ENCODE results near the gene PDCD7.
A peak's percentile ranks its signal among the peaks of the same experiment; 100 is the strongest.
"Not testable (repeated sequence)": the region's sequence is repeated elsewhere in the genome, so short reads cannot be mapped to it uniquely, and the experiment has no call there.

The PDCD7 gene, protein sequence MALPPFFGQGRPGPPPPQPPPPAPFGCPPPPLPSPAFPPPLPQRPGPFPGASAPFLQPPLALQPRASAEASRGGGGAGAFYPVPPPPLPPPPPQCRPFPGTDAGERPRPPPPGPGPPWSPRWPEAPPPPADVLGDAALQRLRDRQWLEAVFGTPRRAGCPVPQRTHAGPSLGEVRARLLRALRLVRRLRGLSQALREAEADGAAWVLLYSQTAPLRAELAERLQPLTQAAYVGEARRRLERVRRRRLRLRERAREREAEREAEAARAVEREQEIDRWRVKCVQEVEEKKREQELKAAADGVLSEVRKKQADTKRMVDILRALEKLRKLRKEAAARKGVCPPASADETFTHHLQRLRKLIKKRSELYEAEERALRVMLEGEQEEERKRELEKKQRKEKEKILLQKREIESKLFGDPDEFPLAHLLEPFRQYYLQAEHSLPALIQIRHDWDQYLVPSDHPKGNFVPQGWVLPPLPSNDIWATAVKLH

DNA sequence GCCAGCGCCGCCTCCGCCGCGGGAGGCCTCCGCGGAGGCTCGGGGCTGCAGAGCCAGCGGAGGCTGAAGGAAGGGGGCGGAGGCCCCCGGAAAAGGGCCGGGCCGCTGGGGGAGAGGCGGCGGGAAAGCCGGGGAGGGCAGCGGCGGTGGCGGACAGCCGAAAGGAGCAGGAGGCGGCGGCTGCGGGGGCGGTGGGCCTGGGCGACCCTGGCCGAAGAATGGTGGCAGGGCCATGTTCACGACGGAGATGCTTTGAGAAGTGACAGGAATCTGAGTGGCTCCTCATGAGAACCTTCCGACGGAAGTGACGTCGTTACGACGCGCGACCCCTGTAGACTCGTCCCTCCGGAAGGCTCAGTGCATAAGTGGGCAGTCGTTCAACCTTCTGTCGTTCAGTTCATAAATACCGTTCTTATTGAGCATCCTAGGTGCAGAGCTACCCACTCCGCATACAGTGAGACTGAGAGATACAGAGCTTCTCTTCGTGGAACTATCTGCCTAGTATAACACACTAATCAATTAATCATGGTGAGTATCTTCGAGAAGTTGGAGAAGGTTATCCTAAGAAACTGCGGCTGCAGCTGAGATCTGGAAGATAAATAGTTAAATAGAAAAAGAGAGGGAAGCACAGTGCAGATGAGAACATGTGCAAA lies at the start of gene PDCD7:
PDCD7 (minus strand) TSS at position 261 of the 653 bp plus-strand sequence; CDS start at position 234, 27 bp downstream.
- peak; percentile 69 to 76 for DNase-seq (ENCODE audit: low read depth in 2 of 2)

DNA sequence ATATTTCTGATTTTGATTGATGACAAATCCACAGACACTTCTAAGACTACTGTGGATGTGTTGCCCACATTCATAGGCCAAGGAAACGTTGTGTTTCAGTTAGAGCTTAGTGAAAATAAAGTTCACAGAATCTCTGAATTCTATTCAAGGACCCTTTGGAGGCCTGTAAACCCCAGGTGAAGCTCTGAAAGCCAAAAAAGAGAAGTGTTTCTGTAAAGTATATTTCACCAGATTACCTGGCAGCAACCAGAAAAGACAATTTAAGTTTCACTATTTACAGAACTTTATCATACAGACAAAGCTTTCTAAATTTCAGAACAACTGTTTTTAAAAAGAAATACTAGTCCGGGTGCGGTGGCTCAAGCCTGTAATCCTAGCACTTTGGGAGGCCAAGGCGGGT lies 48.9 kb upstream of the PDCD7 start:
- DNase-seq (ENCODE audit: low read depth in 2 of 2): no peak

DNA sequence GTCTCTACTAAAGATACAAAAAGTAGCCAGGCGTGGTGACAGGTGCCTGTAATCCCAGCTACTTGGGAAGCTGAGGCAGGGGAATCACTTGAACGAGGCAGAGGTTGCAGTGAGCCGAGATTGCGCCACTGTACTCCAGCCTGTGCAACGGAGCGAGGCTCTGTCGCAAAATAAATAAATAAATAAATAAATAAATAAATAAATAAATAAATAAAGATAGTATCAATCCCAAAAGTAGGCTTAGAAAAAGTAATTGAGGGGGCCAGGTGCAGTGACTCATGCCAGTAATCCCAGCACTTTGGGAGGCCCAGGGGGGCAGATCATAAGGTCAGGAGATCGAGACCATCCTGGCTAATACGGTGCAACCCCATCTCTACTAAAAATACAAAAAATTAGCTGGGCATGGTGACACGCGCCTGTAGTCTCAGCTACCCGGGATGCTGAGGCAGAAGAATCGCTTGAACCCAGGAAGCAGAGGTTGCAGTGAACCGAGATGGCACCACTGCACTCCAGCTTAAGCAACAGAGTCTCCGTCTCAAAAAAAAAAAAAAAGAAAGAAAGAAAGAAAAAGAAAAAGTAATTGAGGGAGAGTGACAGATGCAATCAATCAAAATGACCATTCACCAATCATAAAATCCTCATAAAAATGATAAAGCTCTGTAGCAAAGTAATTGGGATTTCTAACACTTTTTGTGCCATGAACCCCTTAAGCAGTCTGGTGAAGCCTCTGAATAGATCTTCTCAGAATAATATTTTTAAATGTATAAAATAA lies 48.2 kb upstream of the PDCD7 start:
- not testable (repeated sequence) for DNase-seq (ENCODE audit: low read depth in 2 of 2)

DNA sequence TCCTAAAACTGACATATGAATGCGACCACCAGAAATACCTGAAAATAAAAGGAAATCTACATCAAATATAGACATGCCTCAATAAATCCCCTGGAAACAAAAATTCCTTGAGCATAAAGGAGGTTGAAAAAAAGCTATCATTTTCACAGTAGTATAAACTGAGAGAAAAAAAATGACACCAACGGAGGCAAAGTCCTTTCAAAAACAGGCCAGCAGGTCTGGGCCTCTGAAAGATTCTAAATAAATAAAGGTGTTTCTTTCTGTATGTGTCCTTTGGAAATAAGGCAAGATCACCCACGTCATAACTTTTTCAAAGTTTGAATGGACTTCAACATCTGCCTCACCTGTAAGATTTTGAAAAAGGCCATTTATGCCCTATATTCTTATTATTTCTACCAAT lies 46.6 kb upstream of the PDCD7 start:
- DNase-seq (ENCODE audit: low read depth in 2 of 2): no peak

DNA sequence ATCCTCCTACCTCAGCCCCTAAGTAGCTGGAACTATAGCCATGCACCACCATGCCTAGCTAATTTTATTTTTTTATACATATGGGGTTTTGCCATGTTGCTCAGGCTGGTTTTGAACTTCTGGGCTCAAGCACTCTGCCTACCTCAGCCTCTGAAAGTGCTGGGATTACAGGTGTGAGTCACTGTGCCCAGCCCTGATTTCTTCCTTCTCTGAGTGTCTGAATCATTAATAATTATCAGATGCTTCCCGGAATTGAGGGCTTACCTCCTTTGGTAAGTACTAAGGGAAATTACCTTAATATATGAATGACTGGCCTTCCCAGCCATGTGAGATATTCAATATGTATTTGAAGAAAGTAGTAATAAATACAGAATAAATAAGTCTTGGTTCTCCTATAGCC lies 44.3 kb upstream of the PDCD7 start:
- no peak for DNase-seq (ENCODE audit: low read depth in 2 of 2)

DNA sequence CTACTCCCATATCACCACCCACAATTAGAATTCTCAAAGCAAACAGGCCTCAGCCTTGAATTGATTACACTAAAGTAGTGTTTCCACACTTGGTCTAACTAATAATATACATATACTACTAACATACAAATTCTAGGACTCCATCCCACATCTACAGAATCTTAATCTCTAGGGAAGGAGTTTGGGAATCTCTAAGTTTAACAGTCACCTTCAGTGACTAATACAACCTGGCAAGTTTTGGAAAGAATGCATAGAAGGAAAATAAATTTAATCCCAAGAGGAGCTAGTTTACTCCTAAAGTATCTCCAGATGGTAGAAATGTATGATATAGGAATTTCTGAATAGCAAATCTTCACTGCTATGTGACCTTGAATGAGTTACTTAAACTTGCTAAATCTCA lies 42.4 kb upstream of the PDCD7 start:
- DNase-seq (ENCODE audit: low read depth in 2 of 2): no peak

DNA sequence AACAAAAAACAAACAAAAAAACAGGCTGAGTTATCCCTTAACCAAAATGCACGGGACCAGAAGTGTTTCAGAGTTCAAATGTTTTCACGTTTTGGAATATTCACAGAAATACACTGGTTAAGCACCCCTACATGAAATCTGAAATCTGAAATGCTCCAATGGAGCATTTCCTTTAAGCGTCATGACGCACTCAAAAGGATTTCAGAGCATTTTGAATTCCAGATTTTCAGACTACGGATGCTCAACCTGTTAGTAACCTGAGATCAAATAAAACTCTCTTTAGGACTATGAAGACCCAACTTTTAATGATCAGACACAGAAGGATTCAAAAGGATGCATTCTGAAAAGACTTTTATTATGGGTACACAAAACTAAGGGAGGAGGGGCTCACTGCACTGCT lies 41.9 kb upstream of the PDCD7 start:
- DNase-seq (ENCODE audit: low read depth in 2 of 2): no peak

DNA sequence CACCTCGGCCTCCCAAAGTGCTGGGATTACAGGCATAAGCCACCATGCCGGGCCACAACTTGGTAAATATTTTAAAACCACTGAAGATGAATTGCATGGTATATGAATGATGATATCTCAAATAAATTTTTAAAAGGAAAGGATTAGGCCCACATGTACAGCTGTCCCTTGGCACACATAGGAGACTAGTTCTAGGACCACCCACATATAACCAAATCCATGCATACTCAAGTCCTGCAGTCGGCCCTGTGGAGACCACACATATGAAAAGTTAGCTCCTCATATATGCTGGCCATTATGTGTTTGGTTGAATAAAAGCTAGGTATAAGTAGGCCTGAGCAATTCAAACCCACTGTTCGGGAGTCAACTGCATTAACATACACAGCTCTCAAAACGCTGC lies 40.9 kb upstream of the PDCD7 start:
- DNase-seq (ENCODE audit: low read depth in 2 of 2): no peak

DNA sequence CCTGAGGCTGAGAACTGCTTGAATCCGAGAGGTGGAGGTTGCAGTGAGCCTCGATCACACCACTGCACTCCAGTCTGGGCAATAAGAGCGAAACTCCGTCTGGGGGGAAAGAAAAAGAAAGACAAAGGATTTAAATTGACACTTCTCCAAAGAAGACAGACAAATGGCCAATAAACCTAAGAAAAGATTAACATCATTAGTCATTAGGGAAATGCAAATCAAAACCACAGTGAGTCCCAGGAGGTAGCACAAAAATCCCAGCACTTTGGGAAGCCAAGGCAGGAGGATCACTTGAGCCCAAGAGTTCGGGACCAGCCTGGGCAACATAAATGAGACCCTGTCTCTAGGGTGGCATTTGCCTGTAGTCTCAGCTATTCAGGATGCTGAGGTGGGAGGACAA lies 38.9 kb upstream of the PDCD7 start:
- no peak for DNase-seq (ENCODE audit: low read depth in 2 of 2)

DNA sequence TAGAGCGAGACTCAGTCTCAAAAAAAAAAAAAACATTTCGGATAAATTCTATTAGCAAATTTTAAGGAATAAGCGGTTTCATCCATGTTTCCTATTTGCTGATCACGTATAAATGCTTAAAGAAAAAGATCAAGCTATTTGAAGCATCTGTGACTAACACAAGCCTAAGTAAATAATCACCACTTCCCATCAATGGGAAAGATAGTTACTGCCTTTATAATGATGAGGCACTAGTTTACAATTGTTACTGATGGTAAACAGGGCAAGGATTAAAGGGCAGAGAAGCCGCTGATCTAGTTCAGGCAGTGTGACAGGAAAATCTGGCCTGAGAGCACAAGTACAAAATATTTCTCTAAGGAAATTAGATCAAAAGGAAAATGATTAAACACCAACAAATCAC lies 37.8 kb upstream of the PDCD7 start:
- DNase-seq (ENCODE audit: low read depth in 2 of 2): no peak

DNA sequence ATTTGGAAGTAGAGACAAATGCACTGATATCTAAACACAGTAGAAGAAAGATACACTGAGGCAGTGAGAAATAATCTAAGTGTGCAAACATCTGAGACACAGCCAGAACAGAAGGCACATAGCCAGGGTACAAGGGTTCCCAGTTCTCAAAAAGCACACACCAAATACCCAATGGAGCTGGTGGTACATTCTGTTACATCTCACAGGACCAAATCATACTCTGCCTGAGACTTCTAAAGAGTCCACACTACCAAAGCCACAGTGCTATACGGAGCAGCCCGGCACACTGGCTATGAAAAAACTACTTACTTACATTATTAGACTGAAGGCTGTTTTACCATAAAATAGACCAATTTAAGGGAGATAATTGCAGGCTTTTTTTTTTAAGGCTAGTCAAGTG lies 32.3 kb upstream of the PDCD7 start:
- DNase-seq (ENCODE audit: low read depth in 2 of 2): no peak

DNA sequence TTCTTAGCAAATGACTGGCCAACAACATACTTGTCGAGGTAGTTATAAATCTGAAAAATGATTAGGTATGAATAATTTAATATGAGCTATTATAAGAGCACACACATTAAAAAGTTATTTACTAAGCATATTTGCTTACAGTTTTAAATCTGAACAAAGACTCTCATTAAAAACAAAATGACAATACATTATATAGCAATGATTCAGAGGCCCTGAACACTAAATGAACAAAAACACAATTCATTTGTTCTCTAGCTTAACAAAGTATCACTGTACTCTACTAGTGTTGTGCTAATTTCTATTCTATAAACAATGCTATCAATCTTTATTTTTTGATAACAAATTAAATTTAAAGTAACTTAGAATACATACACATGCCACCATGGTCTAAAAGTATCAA lies 30.5 kb upstream of the PDCD7 start:
- DNase-seq (ENCODE audit: low read depth in 2 of 2): no peak

DNA sequence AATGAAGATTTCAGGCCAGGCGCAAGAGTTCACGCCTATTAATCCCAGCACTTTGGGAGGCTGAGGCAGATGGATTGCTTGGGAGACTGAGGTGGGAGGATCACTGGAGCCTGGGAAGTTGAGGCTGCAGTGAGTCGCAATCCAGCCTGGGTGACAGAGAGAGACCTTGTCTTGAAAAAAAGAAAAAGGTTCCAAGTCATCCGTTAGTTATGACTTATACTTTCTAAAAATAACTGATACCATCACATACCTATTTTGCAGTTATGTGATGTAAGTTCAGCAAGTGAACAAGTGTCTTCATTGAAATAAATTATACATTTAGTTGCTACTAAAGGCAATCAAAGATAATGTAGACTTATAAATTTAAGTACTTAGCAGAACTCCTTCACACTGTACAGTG lies 29.4 kb upstream of the PDCD7 start:
- no peak for DNase-seq (ENCODE audit: low read depth in 2 of 2)

DNA sequence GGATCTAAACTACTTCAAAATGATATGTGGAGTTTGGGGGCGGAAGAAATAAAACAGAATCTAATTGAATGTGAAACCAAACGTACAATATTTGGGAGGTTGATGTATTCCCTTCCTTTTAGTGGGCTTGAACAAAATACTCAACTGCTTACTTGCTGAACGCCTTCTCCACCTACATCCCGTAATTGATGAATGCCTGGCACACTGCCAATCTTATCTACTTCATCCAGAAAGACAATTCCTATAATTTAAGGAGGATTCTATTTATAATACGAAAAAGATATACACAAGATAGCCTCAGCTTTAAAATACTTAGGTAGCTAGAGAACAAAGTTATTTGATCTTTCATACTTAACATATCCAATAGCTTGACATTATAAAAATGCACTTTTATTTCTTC lies 23.1 kb upstream of the PDCD7 start:
- no peak for DNase-seq (ENCODE audit: low read depth in 2 of 2)

DNA sequence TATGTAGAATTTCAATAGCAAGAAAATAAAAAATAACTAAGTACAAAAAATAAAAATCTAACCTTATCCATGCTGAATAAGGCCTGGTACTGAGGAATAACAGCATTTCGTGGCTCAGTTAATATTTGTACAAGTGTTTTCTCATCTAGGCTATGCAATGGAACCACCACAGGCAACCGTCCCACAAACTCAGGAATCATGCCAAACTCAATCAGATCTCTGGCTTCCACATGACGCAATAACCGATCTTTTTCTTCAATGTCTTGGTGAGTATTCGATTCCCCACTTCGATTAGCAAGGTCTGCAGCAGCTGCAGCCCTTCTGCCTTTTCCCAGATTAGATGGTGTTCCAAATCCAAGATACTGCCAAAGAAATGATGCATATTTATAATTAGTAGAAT lies 21.1 kb upstream of the PDCD7 start:
- no peak for DNase-seq (ENCODE audit: low read depth in 2 of 2)

DNA sequence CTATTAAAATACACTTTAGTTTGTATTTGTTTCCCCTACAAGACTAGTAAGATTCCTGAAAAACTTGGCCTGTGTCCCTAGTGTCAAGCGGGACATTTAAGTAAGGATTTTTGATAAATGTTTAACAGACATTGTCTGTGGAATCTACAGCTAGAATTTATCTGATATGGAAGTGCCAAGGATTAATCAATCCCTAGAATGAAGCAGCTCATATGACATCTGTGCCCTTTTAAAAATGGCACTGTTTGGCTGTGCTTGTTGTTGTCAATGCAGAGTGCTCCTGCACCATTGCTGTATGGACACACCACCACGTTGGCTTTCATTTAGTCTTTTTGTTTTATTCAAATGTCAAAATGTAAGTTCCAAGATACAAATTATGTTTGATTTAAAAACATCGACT lies 14.3 kb upstream of the PDCD7 start:
- no peak for DNase-seq (ENCODE audit: low read depth in 2 of 2)

DNA sequence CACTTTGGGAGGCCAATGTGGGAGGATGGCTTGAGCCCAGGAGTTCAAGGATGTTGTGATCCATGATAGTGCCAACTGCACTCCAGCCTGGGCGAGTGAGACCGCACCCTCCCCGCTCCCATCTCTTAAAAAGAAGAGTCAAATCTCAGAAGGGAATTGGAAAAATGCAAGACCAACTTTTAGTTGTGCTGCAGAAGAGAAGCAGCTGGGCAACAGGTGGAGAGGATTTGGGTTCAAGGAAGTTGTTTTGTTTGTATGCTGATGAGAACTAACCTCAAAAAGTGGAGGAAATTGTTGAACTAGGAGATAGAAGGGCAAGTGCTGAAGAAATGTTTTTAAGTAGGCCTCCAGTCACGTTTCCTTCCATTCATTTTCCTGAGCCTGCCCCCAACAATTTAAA lies 12.8 kb upstream of the PDCD7 start:
- no peak for DNase-seq (ENCODE audit: low read depth in 2 of 2)

DNA sequence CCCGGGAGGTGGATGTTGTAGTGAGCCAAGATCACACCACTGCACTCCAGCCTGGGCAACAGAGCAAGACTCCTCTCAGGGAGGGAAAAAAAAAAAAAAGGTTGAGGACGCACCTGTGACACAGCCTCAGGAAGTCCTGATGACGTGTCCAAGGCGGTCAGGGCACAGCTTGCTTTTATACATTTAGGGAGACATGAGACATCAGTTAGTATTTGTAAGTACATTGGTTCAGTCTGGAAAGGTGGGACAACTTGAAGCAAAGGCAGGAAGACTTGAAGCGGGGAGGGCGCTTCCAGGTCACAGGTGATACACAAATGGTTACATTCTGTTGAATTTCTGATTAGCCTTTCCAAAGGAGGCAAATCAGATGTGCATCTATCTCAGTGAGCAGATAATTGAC lies 5.0 kb upstream of the PDCD7 start:
- DNase-seq (ENCODE audit: low read depth in 2 of 2): not testable (repeated sequence)

DNA sequence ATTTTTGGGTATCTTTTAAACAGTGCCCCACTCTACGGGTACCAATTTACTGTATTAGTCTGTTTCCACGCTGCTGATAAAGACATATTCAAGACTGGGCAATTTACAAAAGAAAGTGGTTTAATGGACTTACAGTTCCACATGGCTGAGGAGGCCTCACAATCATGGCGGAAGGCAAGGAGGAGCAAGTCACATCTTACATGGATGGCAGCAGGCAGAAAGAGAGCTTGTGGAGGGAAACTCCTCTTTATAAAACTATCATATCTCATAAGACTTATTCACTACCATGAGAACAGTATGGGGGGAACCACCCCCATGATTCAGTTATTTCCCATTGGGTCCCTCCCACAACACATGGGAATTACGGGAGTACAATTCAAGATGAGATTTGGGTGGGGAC lies 4.3 kb upstream of the PDCD7 start:
- not testable (repeated sequence) for DNase-seq (ENCODE audit: low read depth in 2 of 2)

DNA sequence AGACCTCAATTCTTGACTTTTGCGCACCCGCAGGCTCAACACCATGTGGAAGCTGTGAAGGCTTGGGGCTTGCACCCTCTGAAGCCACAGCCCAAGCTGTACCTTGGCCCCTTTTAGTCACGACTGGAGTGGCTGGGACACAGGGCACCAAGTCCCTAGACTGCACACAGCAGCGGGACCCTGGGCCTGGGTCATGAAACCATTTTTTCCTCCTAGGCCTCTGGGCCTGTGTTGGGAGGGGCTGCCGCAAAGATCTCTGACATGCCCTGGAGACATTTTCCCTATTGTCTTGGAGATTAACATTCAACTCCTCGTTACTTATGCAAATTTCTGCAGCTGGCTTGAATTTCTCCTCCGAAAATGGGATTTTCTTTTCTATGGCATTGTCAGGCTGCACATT lies 3.5 kb upstream of the PDCD7 start:
- not testable (repeated sequence) for DNase-seq (ENCODE audit: low read depth in 2 of 2)

DNA sequence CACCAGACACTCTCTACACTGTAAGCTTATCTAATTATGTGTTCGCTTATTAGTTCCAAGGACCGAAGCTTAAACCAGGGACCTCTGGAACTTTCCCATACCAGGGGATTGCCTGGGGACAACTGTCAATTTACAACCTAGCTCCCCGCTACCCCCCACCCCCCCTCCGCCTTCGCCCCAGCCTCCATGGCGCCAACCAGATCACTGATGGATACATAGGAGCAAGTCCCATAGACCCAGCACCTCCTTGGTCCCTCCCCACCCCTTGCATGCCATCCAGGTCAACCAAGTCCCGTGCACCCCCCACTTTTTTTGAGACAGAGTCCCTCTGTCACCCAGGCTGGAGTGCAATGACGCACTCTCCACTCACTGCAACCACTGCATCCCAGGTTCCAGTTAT lies 930 bp upstream of the PDCD7 start:
- no peak for DNase-seq (ENCODE audit: low read depth in 2 of 2)

DNA sequence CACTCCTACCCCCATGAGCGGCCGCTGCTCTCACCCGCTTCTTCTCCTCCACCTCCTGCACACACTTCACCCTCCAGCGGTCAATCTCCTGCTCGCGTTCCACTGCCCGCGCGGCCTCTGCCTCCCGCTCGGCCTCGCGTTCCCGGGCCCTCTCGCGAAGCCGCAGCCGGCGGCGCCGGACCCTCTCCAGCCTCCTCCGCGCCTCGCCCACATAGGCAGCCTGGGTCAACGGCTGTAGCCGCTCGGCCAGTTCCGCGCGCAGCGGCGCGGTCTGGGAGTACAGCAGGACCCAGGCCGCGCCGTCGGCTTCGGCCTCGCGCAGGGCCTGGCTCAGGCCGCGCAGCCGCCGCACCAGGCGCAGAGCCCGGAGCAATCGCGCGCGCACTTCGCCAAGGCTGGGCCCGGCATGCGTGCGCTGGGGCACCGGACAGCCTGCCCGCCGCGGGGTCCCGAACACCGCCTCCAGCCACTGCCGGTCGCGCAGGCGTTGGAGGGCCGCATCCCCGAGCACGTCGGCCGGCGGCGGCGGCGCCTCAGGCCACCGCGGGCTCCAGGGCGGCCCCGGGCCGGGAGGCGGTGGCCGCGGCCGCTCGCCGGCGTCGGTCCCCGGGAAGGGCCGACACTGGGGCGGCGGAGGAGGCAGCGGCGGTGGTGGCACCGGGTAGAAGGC lies 595 bp downstream of the PDCD7 start:
- DNase-seq (ENCODE audit: low read depth in 2 of 2): no peak

Measured in activated CD8-positive, alpha-beta memory T cell treated with anti-CD3 and anti-CD28 coated beads for 4 hours (primary cell).